Hippocampal formation (tissue), 2 donors: ENCODE measurements around the gene FRG2B.
"Not testable (repeated sequence)": the region's sequence is repeated elsewhere in the genome, so short reads cannot be mapped to it uniquely, and the experiment has no call there.

ENCODE experiments used
- DNase-seq, 2 donors: peaks; one replicate each; lab custom pipeline; 2025; lab: John Stamatoyannopoulos, UW

The FRG2B gene

GRCh38 chr10:133599869-133600268 lies 26.7 kb downstream of the FRG2B start:
- DNase-seq, result not testable (repeated sequence)

- DNase-seq, result no peak
Measured at GRCh38 chr10:133592716-133593115, 33.9 kb downstream of the FRG2B start.

GRCh38 chr10:133590970-133591359 lies 35.6 kb downstream of the FRG2B start:
- no peak for DNase-seq

GRCh38 chr10:133590226-133590969 lies 36.2 kb downstream of the FRG2B start:
- no peak for DNase-seq

GRCh38 chr10:133577037-133577436 lies 49.6 kb downstream of the FRG2B start:
- not testable (repeated sequence) for DNase-seq
